NCI-H345 (cell line): ENCODE measurements around the gene SLC16A7.
"Not testable (repeated sequence)": the region's sequence is repeated elsewhere in the genome, so short reads cannot be mapped to it uniquely, and the experiment has no call there.

ENCODE experiments used
- DNase-seq: peaks from one replicate; lab custom pipeline; 2025; lab: John Stamatoyannopoulos, UW

Gene SLC16A7

GRCh38 chr12:59595883-59596540 is at the start of gene SLC16A7:
Gene SLC16A7 (plus strand): TSS chr12:59596029. CDS start chr12:59704802, 108,773 bp downstream.
- peak; percentile 94 for DNase-seq

- no peak for DNase-seq
Observed at GRCh38 chr12:59548930-59549329, 46.9 kb upstream of the SLC16A7 start.

GRCh38 chr12:59559696-59560095 is 36.1 kb upstream of the SLC16A7 start:
- DNase-seq, result no peak

GRCh38 chr12:59570145-59570544 is 25.7 kb upstream of the SLC16A7 start:
- no peak for DNase-seq

GRCh38 chr12:59574406-59574805 is 21.4 kb upstream of the SLC16A7 start:
- no peak for DNase-seq

GRCh38 chr12:59575826-59576225 is 20.0 kb upstream of the SLC16A7 start:
- DNase-seq, result no peak

GRCh38 chr12:59578254-59578653 is 17.6 kb upstream of the SLC16A7 start:
- no peak for DNase-seq

- no peak for DNase-seq
Observed at GRCh38 chr12:59579631-59580030, 16.2 kb upstream of the SLC16A7 start.

GRCh38 chr12:59580050-59580449 is 15.8 kb upstream of the SLC16A7 start:
- no peak for DNase-seq

GRCh38 chr12:59583003-59583712 is 12.7 kb upstream of the SLC16A7 start:
- DNase-seq, result no peak

- DNase-seq, result no peak
Observed at GRCh38 chr12:59587710-59588109, 8.1 kb upstream of the SLC16A7 start.

GRCh38 chr12:59593761-59594160 is 2.1 kb upstream of the SLC16A7 start:
- DNase-seq, result no peak

GRCh38 chr12:59594943-59595500 is 807 bp upstream of the SLC16A7 start:
- no peak for DNase-seq

GRCh38 chr12:59595565-59595882 is 305 bp upstream of the SLC16A7 start:
- no peak for DNase-seq

GRCh38 chr12:59597385-59597781 is 1.6 kb downstream of the SLC16A7 start:
- DNase-seq, result peak; percentile 15

- DNase-seq, result no peak
Observed at GRCh38 chr12:59600171-59600570, 4.3 kb downstream of the SLC16A7 start.

GRCh38 chr12:59603754-59604153 is 7.9 kb downstream of the SLC16A7 start:
- DNase-seq, result no peak

- DNase-seq, result not testable (repeated sequence)
Observed at GRCh38 chr12:59612823-59613434, 17.1 kb downstream of the SLC16A7 start.

GRCh38 chr12:59615392-59616165 is 19.8 kb downstream of the SLC16A7 start:
- no peak for DNase-seq

GRCh38 chr12:59619461-59620240 is 23.8 kb downstream of the SLC16A7 start:
- DNase-seq, result no peak

- no peak for DNase-seq
Observed at GRCh38 chr12:59620326-59620725, 24.5 kb downstream of the SLC16A7 start.
